ENCODE data around the gene SETD5. TPM values are rescaled to one million over a fixed set of nuclear protein-coding genes. Genes with fewer than 3 reads are reported as not detected.

SETD5 gene
- total RNA-seq, 1 donor from 2014 or later: 140 TPM

GRCh38 chr3:9406856-9407626 is 9.6 kb downstream of the SETD5 start:
- Mint-ChIP-seq H3K27me3 (ENCODE audit: insufficient read depth) (no peaks in the 10 kb centered on the region), H3K4me1 (ENCODE audit: low read depth) (peaks cover 48% of the 10 kb centered on the region), H3K9me3 (no peaks in the 10 kb centered on the region), H3K36me3 (ENCODE audit: low read depth) (peaks cover 18% of the 10 kb centered on the region), H3K27ac (no peak overlapping the region), H3K4me3 (no peak overlapping the region)
- intact Hi-C loops (cut with micrococcal nuclease): no loop called here
- no peak for DNase-seq (ENCODE audit: low spot score)

GRCh38 chr3:9408061-9408460 is 10.6 kb downstream of the SETD5 start:
- H3K4me1 Mint-ChIP-seq (ENCODE audit: low read depth): peaks cover 45% of the 10 kb centered on the region

GRCh38 chr3:9408546-9408945 is 11.1 kb downstream of the SETD5 start:
- no peak overlapping the region for H3K27ac Mint-ChIP-seq
- H3K4me1 Mint-ChIP-seq (ENCODE audit: low read depth): peaks cover 49% of the 10 kb centered on the region
- intact Hi-C loops (cut with micrococcal nuclease): loop anchor here (1.0 kb wide), 1 partner anchor 10 kb away; no protein-coding TSS in a partner anchor
- no peaks in the 10 kb centered on the region for H3K9me3 Mint-ChIP-seq
- no peak for DNase-seq (ENCODE audit: low spot score)
- no peak overlapping the region for H3K4me3 Mint-ChIP-seq
- peaks cover 15% of the 10 kb centered on the region for H3K36me3 Mint-ChIP-seq (ENCODE audit: low read depth)
- H3K27me3 Mint-ChIP-seq (ENCODE audit: insufficient read depth): no peaks in the 10 kb centered on the region

More at GRCh38 chr3:9408061-9408460, 10.6 kb downstream of the SETD5 start:
- no peak overlapping the region for H3K4me3 Mint-ChIP-seq
- H3K36me3 Mint-ChIP-seq (ENCODE audit: low read depth): peaks cover 13% of the 10 kb centered on the region
- no peaks in the 10 kb centered on the region for H3K27me3 Mint-ChIP-seq (ENCODE audit: insufficient read depth)
- H3K9me3 Mint-ChIP-seq: no peaks in the 10 kb centered on the region
- no peak for DNase-seq (ENCODE audit: low spot score)
- intact Hi-C loops (cut with micrococcal nuclease): loop anchor here (1.0 kb wide), 1 partner anchor 10 kb away; no protein-coding TSS in a partner anchor
- no peak overlapping the region for H3K27ac Mint-ChIP-seq

GRCh38 chr3:9409981-9410854 is 12.8 kb downstream of the SETD5 start:
- H3K36me3 Mint-ChIP-seq (ENCODE audit: low read depth): peaks cover 20% of the 10 kb centered on the region
- H3K9me3 Mint-ChIP-seq: no peaks in the 10 kb centered on the region
- no peak overlapping the region for H3K27ac Mint-ChIP-seq
- DNase-seq (ENCODE audit: low spot score): no peak
- H3K4me1 Mint-ChIP-seq (ENCODE audit: low read depth): peaks cover 47% of the 10 kb centered on the region
- H3K4me3 Mint-ChIP-seq: no peak overlapping the region
- no peaks in the 10 kb centered on the region for H3K27me3 Mint-ChIP-seq (ENCODE audit: insufficient read depth)
- intact Hi-C loops (cut with micrococcal nuclease): no loop called here

GRCh38 chr3:9411302-9411701 is 13.9 kb downstream of the SETD5 start:
- intact Hi-C loops (cut with micrococcal nuclease): no loop called here
- H3K36me3 Mint-ChIP-seq (ENCODE audit: low read depth): peaks cover 25% of the 10 kb centered on the region
- DNase-seq (ENCODE audit: low spot score): no peak
- no peaks in the 10 kb centered on the region for H3K27me3 Mint-ChIP-seq (ENCODE audit: insufficient read depth)
- H3K4me3 Mint-ChIP-seq: no peak overlapping the region
- H3K27ac Mint-ChIP-seq: no peak overlapping the region
- H3K9me3 Mint-ChIP-seq: no peaks in the 10 kb centered on the region
- H3K4me1 Mint-ChIP-seq (ENCODE audit: low read depth): peaks cover 47% of the 10 kb centered on the region

- peaks cover 53% of the 10 kb centered on the region for H3K4me1 Mint-ChIP-seq (ENCODE audit: low read depth)
- H3K27me3 Mint-ChIP-seq (ENCODE audit: insufficient read depth): no peaks in the 10 kb centered on the region
- H3K4me3 Mint-ChIP-seq: no peak overlapping the region
- H3K9me3 Mint-ChIP-seq: no peaks in the 10 kb centered on the region
- peaks cover 25% of the 10 kb centered on the region for H3K36me3 Mint-ChIP-seq (ENCODE audit: low read depth)
- no peak overlapping the region for H3K27ac Mint-ChIP-seq
- DNase-seq (ENCODE audit: low spot score): no peak
- intact Hi-C loops (cut with micrococcal nuclease): no loop called here
Observed at GRCh38 chr3:9412293-9412692, 14.9 kb downstream of the SETD5 start.

- Mint-ChIP-seq H3K36me3 (ENCODE audit: low read depth) (peaks cover 17% of the 10 kb centered on the region), H3K9me3 (no peaks in the 10 kb centered on the region), H3K4me3 (no peak overlapping the region), H3K27ac (no peak overlapping the region), H3K27me3 (ENCODE audit: insufficient read depth) (no peaks in the 10 kb centered on the region), H3K4me1 (ENCODE audit: low read depth) (peaks cover 47% of the 10 kb centered on the region)
- DNase-seq (ENCODE audit: low spot score): no peak
- intact Hi-C loops (cut with micrococcal nuclease): no loop called here
Observed at GRCh38 chr3:9414826-9415225, 17.4 kb downstream of the SETD5 start.

- no peak for DNase-seq (ENCODE audit: low spot score)
- H3K4me1 Mint-ChIP-seq (ENCODE audit: low read depth): peaks cover 47% of the 10 kb centered on the region
Observed at GRCh38 chr3:9415485-9416138, 18.2 kb downstream of the SETD5 start.

GRCh38 chr3:9416139-9416780 is 18.8 kb downstream of the SETD5 start:
- intact Hi-C loops (cut with micrococcal nuclease): no loop called here
- peak overlapping the region; percentile 61 for H3K27ac Mint-ChIP-seq
- H3K4me1 Mint-ChIP-seq (ENCODE audit: low read depth): peaks cover 50% of the 10 kb centered on the region
- no peaks in the 10 kb centered on the region for H3K9me3 Mint-ChIP-seq
- H3K27me3 Mint-ChIP-seq (ENCODE audit: insufficient read depth): no peaks in the 10 kb centered on the region
- peaks cover 16% of the 10 kb centered on the region for H3K36me3 Mint-ChIP-seq (ENCODE audit: low read depth)
- no peak for DNase-seq (ENCODE audit: low spot score)
- no peak overlapping the region for H3K4me3 Mint-ChIP-seq

More at GRCh38 chr3:9415485-9416138, 18.2 kb downstream of the SETD5 start:
- no peaks in the 10 kb centered on the region for H3K27me3 Mint-ChIP-seq (ENCODE audit: insufficient read depth)
- H3K4me3 Mint-ChIP-seq: no peak overlapping the region
- intact Hi-C loops (cut with micrococcal nuclease): no loop called here
- peak overlapping the region; percentile 61 for H3K27ac Mint-ChIP-seq
- H3K36me3 Mint-ChIP-seq (ENCODE audit: low read depth): peaks cover 15% of the 10 kb centered on the region
- no peaks in the 10 kb centered on the region for H3K9me3 Mint-ChIP-seq

- DNase-seq (ENCODE audit: low spot score): no peak
- Mint-ChIP-seq H3K9me3 (no peaks in the 10 kb centered on the region), H3K4me3 (no peak overlapping the region), H3K4me1 (ENCODE audit: low read depth) (peaks cover 69% of the 10 kb centered on the region), H3K36me3 (ENCODE audit: low read depth) (peaks cover 18% of the 10 kb centered on the region), H3K27me3 (ENCODE audit: insufficient read depth) (no peaks in the 10 kb centered on the region), H3K27ac (peak overlapping the region; percentile 33)
- intact Hi-C loops (cut with micrococcal nuclease): loop anchor here (5.0 kb wide), 2 partner anchors 34 to 36 kb away; no protein-coding TSS in a partner anchor
Observed at GRCh38 chr3:9420850-9421549, 23.6 kb downstream of the SETD5 start.

- peaks cover 26% of the 10 kb centered on the region for H3K36me3 Mint-ChIP-seq (ENCODE audit: low read depth)
- H3K4me3 Mint-ChIP-seq: peak overlapping the region; percentile 41
- DNase-seq (ENCODE audit: low spot score): no peak
- H3K4me1 Mint-ChIP-seq (ENCODE audit: low read depth): peaks cover 64% of the 10 kb centered on the region
- H3K27me3 Mint-ChIP-seq (ENCODE audit: insufficient read depth): no peaks in the 10 kb centered on the region
- no peaks in the 10 kb centered on the region for H3K9me3 Mint-ChIP-seq
- intact Hi-C loops (cut with micrococcal nuclease): loop anchor here (1.0 to 5.0 kb wide), 4 partner anchors 25 to 70 kb away; no protein-coding TSS in a partner anchor
- peak overlapping the region; percentile 84 for H3K27ac Mint-ChIP-seq
Observed at GRCh38 chr3:9422712-9423424, 25.5 kb downstream of the SETD5 start.

All from activated T-helper 1 cell treated with anti-CD3 and anti-CD28 coated beads, Interleukin-12 subunit alpha, Interleukin-12 subunit beta, Interleukin-2, Interleukin-4 antibody, amounts not matched to agents 30 ng/mL and 10 ng/mL and 1 ng/mL, durations not matched to agents 14 hours and 24 hours and 36 hours (primary cell).